Activated CD4-positive, alpha-beta T cell treated with anti-CD3 and anti-CD28 coated beads, Interleukin-2, amount 10 ng/mL, durations not matched to agents 24 days and 14 days (primary cell): ENCODE measurements around the gene GCG. TPM values are rescaled to one million over a fixed set of nuclear protein-coding genes. Genes with fewer than 3 reads are reported as not detected.
A peak's percentile ranks its signal among the peaks of the same experiment; 100 is the strongest.

Source experiments
- DNase-seq: peaks from one replicate; pipeline ENCODE4 v3.0.0; 2022
- H3K27ac Mint-ChIP-seq: one replicate; pipeline ENCODE4 v1.8.0; 2022; ENCODE audit warnings: mild to moderate bottlenecking, mixed read lengths
- H3K27me3 Mint-ChIP-seq: one replicate; pipeline ENCODE4 v1.8.0; 2022; ENCODE audit warnings: mixed read lengths
- H3K36me3 Mint-ChIP-seq: one replicate; pipeline ENCODE4 v1.8.0; 2022; ENCODE audit warnings: low read depth, mild to moderate bottlenecking, mixed read lengths
- H3K4me1 Mint-ChIP-seq: one replicate; pipeline ENCODE4 v1.8.0; 2021; ENCODE audit warnings: mixed read lengths
- H3K4me3 Mint-ChIP-seq: one replicate; pipeline ENCODE4 v1.8.0; 2022; ENCODE audit warnings: mild to moderate bottlenecking, moderate library complexity, mixed read lengths
- H3K9me3 Mint-ChIP-seq: one replicate; pipeline ENCODE4 v1.8.0; 2021; ENCODE audit warnings: mixed read lengths
- intact Hi-C: fragments of 100-400 bp; cut with micrococcal nuclease; formaldehyde crosslinking; loops from one replicate; pipeline ENCODE4 v1.15.1; 2023
- total RNA-seq: library from RNA; stranded (reverse); gene quantifications from 2 replicates; pipeline ENCODE4 v1.2.3, GENCODE V29; 2022

Gene GCG
- total RNA-seq, 1 donor from 2014 or later, result not detected

- intact Hi-C loops, result no loop called here
- no peaks in the 10 kb centered on the region for H3K36me3 Mint-ChIP-seq
Observed at GRCh38 chr2:162172802-162173370, 20.8 kb upstream of the GCG start.

GRCh38 chr2:162166745-162167144 lies 14.7 kb upstream of the GCG start:
- Mint-ChIP-seq H3K27me3 (peaks cover 34% of the 10 kb centered on the region), H3K9me3 (no peaks in the 10 kb centered on the region)
- intact Hi-C loops, result loop anchor here (1.0 kb wide), 1 partner anchor 11 kb away; no protein-coding TSS in a partner anchor

More at GRCh38 chr2:162172802-162173370, 20.8 kb upstream of the GCG start:
- Mint-ChIP-seq H3K9me3 (no peaks in the 10 kb centered on the region), H3K27ac (no peak overlapping the region), H3K4me1 (no peaks in the 10 kb centered on the region), H3K27me3 (peaks cover 43% of the 10 kb centered on the region), H3K4me3 (no peak overlapping the region)
- DNase-seq, result no peak

GRCh38 chr2:162166174-162166573 lies 14.1 kb upstream of the GCG start:
- peaks cover 5% of the 10 kb centered on the region for H3K4me1 Mint-ChIP-seq
- no peaks in the 10 kb centered on the region for H3K9me3 Mint-ChIP-seq
- no peak for DNase-seq
- no peaks in the 10 kb centered on the region for H3K36me3 Mint-ChIP-seq
- no peak overlapping the region for H3K27ac Mint-ChIP-seq
- H3K27me3 Mint-ChIP-seq, result peaks cover 34% of the 10 kb centered on the region
- no peak overlapping the region for H3K4me3 Mint-ChIP-seq
- intact Hi-C loops, result loop anchor here (1.0 kb wide), 1 partner anchor 11 kb away; no protein-coding TSS in a partner anchor

More at GRCh38 chr2:162166745-162167144, 14.7 kb upstream of the GCG start:
- no peak for DNase-seq
- H3K36me3 Mint-ChIP-seq, result no peaks in the 10 kb centered on the region
- H3K4me3 Mint-ChIP-seq, result no peak overlapping the region
- no peak overlapping the region for H3K27ac Mint-ChIP-seq
- peaks cover 5% of the 10 kb centered on the region for H3K4me1 Mint-ChIP-seq

GRCh38 chr2:162164802-162165201 lies 12.8 kb upstream of the GCG start:
- peaks cover 31% of the 10 kb centered on the region for H3K27me3 Mint-ChIP-seq
- H3K36me3 Mint-ChIP-seq, result no peaks in the 10 kb centered on the region
- no peak overlapping the region for H3K4me3 Mint-ChIP-seq
- intact Hi-C loops, result no loop called here
- peaks cover 5% of the 10 kb centered on the region for H3K4me1 Mint-ChIP-seq
- no peaks in the 10 kb centered on the region for H3K9me3 Mint-ChIP-seq
- no peak for DNase-seq
- no peak overlapping the region for H3K27ac Mint-ChIP-seq

DNA sequence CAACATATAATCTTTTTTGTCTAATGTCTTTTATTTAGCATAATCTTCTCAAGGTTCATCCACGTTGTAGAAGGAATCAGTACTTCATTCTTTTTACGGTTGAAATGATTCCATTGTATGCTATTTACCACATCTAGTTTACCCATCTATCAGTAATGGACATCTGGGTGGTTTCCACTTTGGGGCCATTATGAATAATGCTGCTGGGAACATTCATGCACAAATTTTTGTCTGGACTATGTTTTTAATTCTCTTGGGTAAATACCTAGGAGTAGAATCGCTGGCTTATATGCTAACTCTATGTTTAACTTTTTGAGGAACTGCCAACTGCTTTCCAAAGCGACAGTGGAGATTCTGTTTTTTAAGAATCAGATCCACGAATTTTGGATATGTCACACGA lies 7.4 kb upstream of the GCG start:
- H3K4me3 Mint-ChIP-seq, result no peak overlapping the region
- intact Hi-C loops, result no loop called here
- H3K36me3 Mint-ChIP-seq, result no peaks in the 10 kb centered on the region

GRCh38 chr2:162156149-162156548 lies 4.1 kb upstream of the GCG start:
- no peak overlapping the region for H3K4me3 Mint-ChIP-seq
- intact Hi-C loops, result no loop called here
- no peaks in the 10 kb centered on the region for H3K9me3 Mint-ChIP-seq
- H3K27ac Mint-ChIP-seq, result no peak overlapping the region
- peaks cover 4% of the 10 kb centered on the region for H3K4me1 Mint-ChIP-seq
- H3K36me3 Mint-ChIP-seq, result no peaks in the 10 kb centered on the region
- peaks cover 49% of the 10 kb centered on the region for H3K27me3 Mint-ChIP-seq
- no peak for DNase-seq

More for the DNA sequence above, 7.4 kb upstream of the GCG start:
- Mint-ChIP-seq H3K27ac (no peak overlapping the region), H3K27me3 (peaks cover 34% of the 10 kb centered on the region), H3K4me1 (no peaks in the 10 kb centered on the region), H3K9me3 (no peaks in the 10 kb centered on the region)
- no peak for DNase-seq

DNA sequence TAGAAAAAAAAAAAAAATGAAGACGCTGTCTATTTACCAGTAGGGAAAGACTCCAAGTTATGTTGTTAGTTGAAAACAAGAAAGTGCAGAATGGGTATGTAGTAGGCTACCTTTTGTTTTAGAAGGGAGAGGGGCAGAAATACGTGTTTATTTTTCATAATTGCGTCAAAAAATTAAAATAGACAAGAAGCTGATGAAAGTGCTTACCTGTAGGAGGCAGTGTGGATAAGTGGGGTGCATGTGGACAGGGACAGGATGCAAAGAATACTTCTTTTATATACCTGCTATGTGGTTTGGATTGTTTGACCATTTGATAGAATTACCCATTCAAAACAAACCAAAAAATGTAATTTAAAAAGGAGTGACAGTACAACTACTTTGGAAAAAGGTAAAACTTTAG lies 3.0 kb upstream of the GCG start:
- peaks cover 50% of the 10 kb centered on the region for H3K27me3 Mint-ChIP-seq
- H3K4me3 Mint-ChIP-seq, result no peak overlapping the region
- no peaks in the 10 kb centered on the region for H3K9me3 Mint-ChIP-seq
- peaks cover 4% of the 10 kb centered on the region for H3K4me1 Mint-ChIP-seq
- no peak overlapping the region for H3K27ac Mint-ChIP-seq
- H3K36me3 Mint-ChIP-seq, result no peaks in the 10 kb centered on the region
- no peak for DNase-seq
- intact Hi-C loops, result no loop called here

DNA sequence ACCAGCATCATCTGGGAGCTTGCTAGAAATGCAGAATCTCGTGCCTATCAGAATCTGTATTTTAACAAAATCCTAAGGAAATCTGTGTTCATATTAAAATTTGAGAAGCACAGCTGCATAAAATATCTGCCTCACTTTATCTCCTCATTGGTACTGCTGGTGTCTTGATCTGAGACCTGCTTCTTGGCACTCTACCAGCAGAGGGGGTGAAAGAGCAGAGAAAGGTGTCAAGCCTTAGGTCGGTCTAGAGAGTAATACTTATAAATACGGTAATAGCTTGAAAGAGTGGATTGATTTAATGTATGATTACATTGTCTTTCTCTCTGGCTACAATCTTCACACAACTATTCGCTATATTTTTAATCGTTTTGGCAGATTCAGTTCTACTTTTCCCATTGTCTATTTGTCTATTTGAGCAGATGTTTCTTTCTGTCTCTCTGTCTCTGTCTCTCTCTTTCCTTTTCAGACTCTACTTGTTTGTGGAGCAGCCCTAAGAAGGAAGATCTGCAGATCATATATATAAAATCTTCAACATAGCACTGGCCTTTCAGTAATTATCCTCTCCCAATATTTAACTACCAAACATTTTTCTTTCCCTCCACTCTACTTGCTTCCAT lies 1.7 kb upstream of the GCG start:
- Mint-ChIP-seq H3K9me3 (no peaks in the 10 kb centered on the region), H3K27ac (no peak overlapping the region), H3K27me3 (peaks cover 50% of the 10 kb centered on the region), H3K36me3 (no peaks in the 10 kb centered on the region), H3K4me1 (peaks cover 4% of the 10 kb centered on the region), H3K4me3 (peak overlapping the region; percentile 9)
- intact Hi-C loops, result loop anchor here (1.0 to 5.0 kb wide), 2 partner anchors 69 to 145 kb away; no protein-coding TSS in a partner anchor
- DNase-seq, result peak; percentile 89

DNA sequence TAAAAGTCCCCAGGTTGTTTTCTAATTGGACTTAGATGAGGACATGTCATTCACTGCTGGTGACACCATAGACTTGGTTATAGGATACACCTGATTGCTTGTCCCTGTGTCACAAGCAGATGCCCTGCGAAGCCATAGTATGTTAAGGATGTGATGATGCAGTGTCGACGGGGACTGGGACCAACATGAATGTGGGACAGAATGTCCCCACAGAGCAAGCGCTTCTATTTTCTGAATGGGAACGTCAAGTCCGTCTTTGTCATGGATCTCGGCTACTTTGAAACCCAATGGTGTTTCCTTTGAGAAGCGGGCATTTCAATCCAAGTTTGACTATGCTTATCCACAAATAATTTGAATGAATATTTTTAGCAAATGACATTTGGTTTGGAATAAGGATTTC lies 2.1 kb downstream of the GCG start:
- Mint-ChIP-seq H3K9me3 (no peaks in the 10 kb centered on the region), H3K4me3 (no peak overlapping the region), H3K4me1 (peaks cover 4% of the 10 kb centered on the region), H3K27me3 (peaks cover 56% of the 10 kb centered on the region), H3K27ac (no peak overlapping the region), H3K36me3 (no peaks in the 10 kb centered on the region)
- DNase-seq, result no peak
- intact Hi-C loops, result loop anchor here (5.0 kb wide), 1 partner anchor 72 kb away; no protein-coding TSS in a partner anchor

GRCh38 chr2:162149466-162149865 lies 2.6 kb downstream of the GCG start:
- H3K9me3 Mint-ChIP-seq, result no peaks in the 10 kb centered on the region
- H3K36me3 Mint-ChIP-seq, result no peaks in the 10 kb centered on the region
- H3K27me3 Mint-ChIP-seq, result peaks cover 53% of the 10 kb centered on the region
- H3K4me1 Mint-ChIP-seq, result peaks cover 4% of the 10 kb centered on the region
- intact Hi-C loops, result no loop called here
- no peak overlapping the region for H3K27ac Mint-ChIP-seq
- no peak for DNase-seq
- no peak overlapping the region for H3K4me3 Mint-ChIP-seq

GRCh38 chr2:162148956-162149355 lies 3.1 kb downstream of the GCG start:
- intact Hi-C loops, result no loop called here
- no peak overlapping the region for H3K27ac Mint-ChIP-seq
- no peak overlapping the region for H3K4me3 Mint-ChIP-seq
- no peak for DNase-seq
- H3K4me1 Mint-ChIP-seq, result peaks cover 3% of the 10 kb centered on the region
- H3K36me3 Mint-ChIP-seq, result no peaks in the 10 kb centered on the region
- H3K9me3 Mint-ChIP-seq, result no peaks in the 10 kb centered on the region
- H3K27me3 Mint-ChIP-seq, result peaks cover 52% of the 10 kb centered on the region

DNA sequence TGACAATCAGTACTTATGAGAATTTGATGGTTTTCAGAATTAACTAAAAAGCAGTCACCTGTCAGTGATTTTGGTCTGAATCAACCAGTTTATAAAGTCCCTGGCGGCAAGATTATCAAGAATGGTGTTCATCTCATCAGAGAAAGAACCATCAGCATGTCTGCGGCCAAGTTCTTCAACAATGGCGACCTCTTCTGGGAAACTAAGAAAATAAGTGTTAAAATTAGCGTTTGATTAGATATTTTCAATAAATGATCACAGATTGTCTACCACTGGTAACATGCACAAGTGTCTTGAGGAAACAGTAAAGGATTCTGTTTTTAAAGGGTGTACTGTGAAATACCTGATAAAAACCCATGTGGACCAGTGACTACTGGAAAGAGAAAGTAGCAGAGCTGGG lies 8.1 kb downstream of the GCG start:
- Mint-ChIP-seq H3K9me3 (no peaks in the 10 kb centered on the region), H3K27me3 (peaks cover 46% of the 10 kb centered on the region), H3K4me1 (no peaks in the 10 kb centered on the region), H3K4me3 (no peak overlapping the region), H3K36me3 (no peaks in the 10 kb centered on the region), H3K27ac (no peak overlapping the region)
- DNase-seq, result no peak
- intact Hi-C loops, result no loop called here

DNA sequence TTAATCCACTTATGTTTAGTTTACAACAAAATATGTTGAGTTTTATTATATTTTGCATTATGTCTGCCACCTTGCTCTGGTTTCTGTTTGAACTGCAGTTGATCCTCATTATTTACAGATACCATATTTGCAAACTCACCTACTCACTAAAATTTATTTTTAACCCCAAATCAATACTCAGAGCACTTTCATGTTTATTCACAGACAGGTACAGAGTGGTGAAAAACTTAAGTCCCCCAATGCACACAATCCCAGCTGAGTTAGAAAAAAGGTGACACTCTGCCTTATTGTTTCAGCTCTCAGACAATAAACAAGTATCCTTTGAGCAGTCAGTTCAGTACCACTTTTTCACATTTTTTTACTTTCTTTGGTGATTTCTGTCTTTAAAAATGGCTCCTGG lies 13.7 kb downstream of the GCG start:
- no peaks in the 10 kb centered on the region for H3K9me3 Mint-ChIP-seq
- H3K4me1 Mint-ChIP-seq, result no peaks in the 10 kb centered on the region
- DNase-seq, result no peak
- intact Hi-C loops, result no loop called here
- no peaks in the 10 kb centered on the region for H3K36me3 Mint-ChIP-seq
- no peak overlapping the region for H3K4me3 Mint-ChIP-seq
- H3K27me3 Mint-ChIP-seq, result peaks cover 37% of the 10 kb centered on the region
- no peak overlapping the region for H3K27ac Mint-ChIP-seq

- H3K9me3 Mint-ChIP-seq, result no peaks in the 10 kb centered on the region
- peak; percentile 49 for DNase-seq
- no peak overlapping the region for H3K27ac Mint-ChIP-seq
- H3K4me3 Mint-ChIP-seq, result no peak overlapping the region
- no peaks in the 10 kb centered on the region for H3K36me3 Mint-ChIP-seq
- peaks cover 27% of the 10 kb centered on the region for H3K27me3 Mint-ChIP-seq
- intact Hi-C loops, result loop anchor here (10.0 kb wide), 1 partner anchor 703 kb away; no protein-coding TSS in a partner anchor
- H3K4me1 Mint-ChIP-seq, result peaks cover 16% of the 10 kb centered on the region
Observed at GRCh38 chr2:162127422-162127821, 24.6 kb downstream of the GCG start.
